Type B pancreatic cell (in vitro differentiated cells): ENCODE results near the gene TRIP10. TPM values are rescaled to one million over a fixed set of nuclear protein-coding genes. Genes with fewer than 3 reads are reported as not detected.

Experiments
- DNase-seq: peaks from one replicate; pipeline ENCODE4 v3.0.0; 2021; ENCODE audit warnings: mixed read lengths; ENCODE audit not compliant: unreplicated experiment; ENCODE audit errors: extremely low spot score
- H3K27ac Mint-ChIP-seq: 2 replicates; pipeline ENCODE4 v1.8.0; 2021; ENCODE audit warnings: mild to moderate bottlenecking, mixed read lengths
- H3K27me3 Mint-ChIP-seq: 2 replicates; pipeline ENCODE4 v1.8.0; 2021; ENCODE audit warnings: mixed read lengths
- H3K36me3 Mint-ChIP-seq: 2 replicates; pipeline ENCODE4 v1.8.0; 2021; ENCODE audit warnings: mixed read lengths
- H3K4me1 Mint-ChIP-seq: one replicate; pipeline ENCODE4 v1.8.0; 2021; ENCODE audit warnings: mixed read lengths; ENCODE audit not compliant: unreplicated experiment
- H3K4me3 Mint-ChIP-seq: 2 replicates; pipeline ENCODE4 v1.8.0; 2021; ENCODE audit warnings: mild to moderate bottlenecking, mixed read lengths
- H3K9me3 Mint-ChIP-seq: 2 replicates; pipeline ENCODE4 v1.8.0; 2021; ENCODE audit warnings: mixed read lengths
- CTCF ChIP-seq: fragments of 200-600 bp; sonication (generic); conservative IDR thresholded peaks from 2 replicates; pipeline ENCODE4 v1.5.0; 2021; ENCODE audit warnings: antibody characterized with exemption, mild to moderate bottlenecking
- total RNA-seq: library from RNA; stranded (reverse); gene quantifications from 2 replicates; pipeline ENCODE4 v1.2.1, GENCODE V29; 2021; ENCODE audit warnings: low replicate concordance

The TRIP10 gene
- total RNA-seq, 1 donor from 2014 or later: 35.1 TPM

GRCh38 chr19:6734096-6734696 is 5.3 kb upstream of the TRIP10 start:
- Mint-ChIP-seq H3K27ac (no peak overlapping the region), H3K27me3 (no peaks in the 10 kb centered on the region), H3K4me1 (peaks cover 18% of the 10 kb centered on the region), H3K9me3 (no peaks in the 10 kb centered on the region), H3K4me3 (no peak overlapping the region), H3K36me3 (no peaks in the 10 kb centered on the region)
- TF ChIP-seq CTCF: no peak
- DNase-seq: no peak

GRCh38 chr19:6735181-6735911 is 4.1 kb upstream of the TRIP10 start:
- H3K9me3 Mint-ChIP-seq: no peaks in the 10 kb centered on the region
- no peak for TF ChIP-seq CTCF
- H3K4me1 Mint-ChIP-seq: peaks cover 18% of the 10 kb centered on the region
- H3K4me3 Mint-ChIP-seq: peak overlapping the region; percentile 96
- no peaks in the 10 kb centered on the region for H3K36me3 Mint-ChIP-seq
- peak overlapping the region; percentile 93 for H3K27ac Mint-ChIP-seq
- no peak for DNase-seq
- no peaks in the 10 kb centered on the region for H3K27me3 Mint-ChIP-seq

GRCh38 chr19:6736169-6736916 is 3.1 kb upstream of the TRIP10 start:
- H3K27me3 Mint-ChIP-seq: no peaks in the 10 kb centered on the region
- DNase-seq: no peak
- H3K36me3 Mint-ChIP-seq: no peaks in the 10 kb centered on the region
- H3K27ac Mint-ChIP-seq: peak overlapping the region; percentile 93
- peak overlapping the region; percentile 96 for H3K4me3 Mint-ChIP-seq
- no peaks in the 10 kb centered on the region for H3K9me3 Mint-ChIP-seq
- H3K4me1 Mint-ChIP-seq: peaks cover 24% of the 10 kb centered on the region
- peak; percentile 73 for TF ChIP-seq CTCF

- Mint-ChIP-seq H3K4me1 (peaks cover 27% of the 10 kb centered on the region), H3K27me3 (no peaks in the 10 kb centered on the region), H3K27ac (peak overlapping the region; percentile 93), H3K36me3 (no peaks in the 10 kb centered on the region), H3K9me3 (no peaks in the 10 kb centered on the region), H3K4me3 (peak overlapping the region; percentile 96)
- TF ChIP-seq CTCF: peak; percentile 11
- DNase-seq: no peak
Measured at GRCh38 chr19:6736917-6737283, 2.6 kb upstream of the TRIP10 start.

GRCh38 chr19:6737284-6737872 is 2.1 kb upstream of the TRIP10 start, which contains the start of gene GPR108:
Gene GPR108 (minus strand): TSS chr19:6737580. CDS start chr19:6737576, 4 bp downstream.
- DNase-seq: peak; percentile 100
- H3K4me3 Mint-ChIP-seq: peak within 1 kb of the TSS; percentile 96
- H3K4me1 Mint-ChIP-seq: peaks cover 27% of the 10 kb centered on the region
- H3K27ac Mint-ChIP-seq: peak within 1 kb of the TSS; percentile 93
- H3K27me3 Mint-ChIP-seq: no peaks in the 10 kb centered on the region
- TF ChIP-seq CTCF: no peak
- H3K36me3 Mint-ChIP-seq: no peaks in the 10 kb centered on the region
- no peaks in the 10 kb centered on the region for H3K9me3 Mint-ChIP-seq
